Keratinocyte (primary cell): ENCODE results near the gene TJP3. TPM values are rescaled to one million over a fixed set of nuclear protein-coding genes. Genes with fewer than 3 reads are reported as not detected.

Source experiments
- DNase-seq: peaks from one replicate; pipeline ENCODE4 v3.0.0-alpha.2; 2011; ENCODE audit warnings: low read depth, missing footprints, low spot score
- FAIRE-seq: peaks from 2 replicates; lab custom pipeline; 2011; peaks lifted over from hg19 to GRCh38; lab: Jason Lieb, UNC
- H2AFZ ChIP-seq: 2 replicates; pipeline ENCODE4 v1.6.0; 2012; ENCODE audit warnings: low read length, control low read depth, inconsistent platforms; ENCODE audit not compliant: control insufficient read depth
- H3K27ac ChIP-seq: 2 replicates; pipeline ENCODE4 v1.5.1; 2011; ENCODE audit warnings: low read length; ENCODE audit not compliant: control insufficient read depth, insufficient read depth
- H3K27me3 ChIP-seq: 3 replicates; pipeline ENCODE4 v1.6.0; 2011; ENCODE audit warnings: low read length; ENCODE audit not compliant: control insufficient read depth, insufficient read depth; ENCODE audit errors: extremely low read depth
- H3K36me3 ChIP-seq, 2 experiments: 2 replicates in 1 of 2; 3 replicates in 1 of 2; pipeline ENCODE4 v1.5.1; 2011; ENCODE audit warnings: low read length in 2 of 2, mild to moderate bottlenecking in 1 of 2; ENCODE audit not compliant: control insufficient read depth in 2 of 2, insufficient read depth in 2 of 2; ENCODE audit errors: extremely low read depth in 1 of 2
- H3K4me1 ChIP-seq: 3 replicates; pipeline ENCODE4 v1.5.1; 2011; ENCODE audit warnings: low read length; ENCODE audit not compliant: control insufficient read depth, insufficient read depth; ENCODE audit errors: extremely low read depth
- H3K4me2 ChIP-seq: 3 replicates; pipeline ENCODE4 v1.6.0; 2011; ENCODE audit warnings: low read depth, low read length; ENCODE audit not compliant: control insufficient read depth, insufficient read depth; ENCODE audit errors: extremely low read depth
- H3K4me3 ChIP-seq, 3 experiments: fragments of 200-600 bp in 1 of 3; sonication (generic) in 1 of 3; 2 replicates in 2 of 3; 3 replicates in 1 of 3; pipeline ENCODE4 v1.5.1; 2011 to 2016; ENCODE audit warnings: low read length in 3 of 3, mild to moderate bottlenecking in 3 of 3, control low read depth in 2 of 3, inconsistent platforms in 1 of 3, low read depth in 1 of 3, mixed read lengths in 1 of 3, mixed run types in 1 of 3, moderate library complexity in 1 of 3; ENCODE audit not compliant: control insufficient read depth in 2 of 3, insufficient read depth in 2 of 3; ENCODE audit errors: extremely low read depth in 1 of 3
- H3K79me2 ChIP-seq: 2 replicates; pipeline ENCODE4 v1.6.0; 2012; ENCODE audit warnings: low read length; ENCODE audit not compliant: control insufficient read depth, insufficient read depth
- H3K9ac ChIP-seq: 3 replicates; pipeline ENCODE4 v1.6.0; 2011; ENCODE audit warnings: low read length; ENCODE audit not compliant: control insufficient read depth, insufficient read depth; ENCODE audit errors: extremely low read depth
- H3K9me1 ChIP-seq: 3 replicates; pipeline ENCODE4 v1.6.0; 2011; ENCODE audit warnings: low read length; ENCODE audit not compliant: control insufficient read depth, insufficient read depth; ENCODE audit errors: extremely low read depth
- H3K9me3 ChIP-seq: 2 replicates; pipeline ENCODE4 v1.5.1; 2012; ENCODE audit warnings: low read depth, low read length; ENCODE audit not compliant: control insufficient read depth
- H4K20me1 ChIP-seq: 3 replicates; pipeline ENCODE4 v1.6.0; 2011; ENCODE audit warnings: low read length; ENCODE audit not compliant: control insufficient read depth, insufficient read depth; ENCODE audit errors: extremely low read depth
- CTCF ChIP-seq, 3 experiments: IDR thresholded peaks in 1 of 3; conservative IDR thresholded peaks in 1 of 3; optimal IDR thresholded peaks in 1 of 3; 2 replicates in 2 of 3; 3 replicates in 1 of 3; pipeline versions ENCODE3 to v1.5.1; 2011; ENCODE audit warnings: low read length in 3 of 3, mild to moderate bottlenecking in 3 of 3, moderate library complexity in 2 of 3, control low read depth in 1 of 3, inconsistent platforms in 1 of 3; ENCODE audit not compliant: insufficient read depth in 2 of 3; ENCODE audit errors: extremely low read depth in 1 of 3
- EZH2 ChIP-seq: IDR thresholded peaks from one replicate; pipeline ENCODE4 v1.6.1; 2012; ENCODE audit warnings: inconsistent platforms, mild to moderate bottlenecking, low read length, moderate library complexity
- dilution Hi-C: fragments of 300-500 bp; cut with MboI; formaldehyde crosslinking; loops from one replicate; pipeline ENCODE4 v1.7.0; 2020; ENCODE audit warnings: low sequenced_read_pairs; ENCODE audit not compliant: extremely low pct_ligation_motif_present
- polyA plus RNA-seq, 5 experiments: library from polyadenylated mRNA; depleted of rRNA in 3 of 5; stranded (reverse) in 3 of 5; stranded (forward) in 1 of 5; unstranded in 1 of 5; fragments of >200 nt; gene quantifications; 1 replicate in 1 of 5; 2 replicates in 3 of 5; 3 replicates in 1 of 5; pipeline versions ENCODE4 v1.2.1 to v1.2.3, GENCODE V29; 2011 to 2012; ENCODE audit warnings: missing spikeins in 2 of 5, low read depth in 1 of 5, low replicate concordance in 1 of 5

The TJP3 gene
- polyA plus RNA-seq, 1 donor (not counting 4 experiments of a cell fraction or from before 2014, with no cell fraction given), result 0.08 TPM

- no peak overlapping the region for H3K4me2 ChIP-seq
- H2AFZ ChIP-seq, result no peak overlapping the region
- H4K20me1 ChIP-seq, result no peaks in the 10 kb centered on the region
- no peak overlapping the region for H3K9ac ChIP-seq
- H3K27ac ChIP-seq, result no peak overlapping the region
- no peaks in the 10 kb centered on the region for H3K36me3 ChIP-seq
- DNase-seq, result no peak
- H3K27me3 ChIP-seq, result peaks cover 30% of the 10 kb centered on the region
- dilution Hi-C loops, result no loop called here
- H3K9me1 ChIP-seq, result no peaks in the 10 kb centered on the region
- no peak for TF ChIP-seq EZH2
- TF ChIP-seq CTCF (optimal IDR thresholded peaks at IDR 0.05 in 1 of 3, IDR thresholded peaks at IDR 0.05 in 1 of 3, conservative IDR thresholded peaks at IDR 0.05 in 1 of 3; ENCODE audit: extremely low read depth in 1 of 3, insufficient read depth in 2 of 3, low read length in 3 of 3), result no peak
- no peaks in the 10 kb centered on the region for H3K9me3 ChIP-seq
- no peaks in the 10 kb centered on the region for H3K4me1 ChIP-seq
- no peak for FAIRE-seq
- H3K4me3 ChIP-seq, result no peak overlapping the region
- H3K79me2 ChIP-seq, result no peaks in the 10 kb centered on the region
Observed at GRCh38 chr19:3790209-3790734, 82.1 kb downstream of the TJP3 start.

- no peaks in the 10 kb centered on the region for H4K20me1 ChIP-seq
- FAIRE-seq (no peak), DNase-seq (no peak)
- H3K9me1 ChIP-seq, result no peaks in the 10 kb centered on the region
- H3K4me3 ChIP-seq, result no peak overlapping the region
- H3K27ac ChIP-seq, result no peak overlapping the region
- TF ChIP-seq CTCF (optimal IDR thresholded peaks at IDR 0.05 in 1 of 3, IDR thresholded peaks at IDR 0.05 in 1 of 3, conservative IDR thresholded peaks at IDR 0.05 in 1 of 3; ENCODE audit: extremely low read depth in 1 of 3, insufficient read depth in 2 of 3, low read length in 3 of 3), result no peak
- no peak for TF ChIP-seq EZH2
- H3K4me1 ChIP-seq, result no peaks in the 10 kb centered on the region
- H2AFZ ChIP-seq, result no peak overlapping the region
- dilution Hi-C loops, result no loop called here
- no peaks in the 10 kb centered on the region for H3K36me3 ChIP-seq
- no peak overlapping the region for H3K9ac ChIP-seq
- H3K4me2 ChIP-seq, result no peak overlapping the region
- H3K9me3 ChIP-seq, result no peaks in the 10 kb centered on the region
- H3K27me3 ChIP-seq, result peaks cover 24% of the 10 kb centered on the region
- H3K79me2 ChIP-seq, result no peaks in the 10 kb centered on the region
Observed at GRCh38 chr19:3790941-3791340, 82.8 kb downstream of the TJP3 start.
